NT2/D1 (cell line): ENCODE data around the gene LTBP4.

Source experiments
- DNase-seq: peaks from one replicate; pipeline ENCODE4 v3.0.0-alpha.2; 2011; ENCODE audit warnings: low read depth, low spot score
- H3K27me3 ChIP-seq: 2 replicates; pipeline ENCODE4 v1.6.0; 2011; ENCODE audit warnings: mild to moderate bottlenecking; ENCODE audit not compliant: insufficient read length, insufficient read depth
- H3K36me3 ChIP-seq: 2 replicates; pipeline ENCODE4 v1.6.1; 2011; ENCODE audit warnings: mild to moderate bottlenecking, low read length, mixed read lengths; ENCODE audit not compliant: insufficient read depth, insufficient read length
- H3K4me1 ChIP-seq: 2 replicates; pipeline ENCODE4 v1.5.1; 2011; ENCODE audit not compliant: insufficient read depth, insufficient read length
- H3K4me3 ChIP-seq: 2 replicates; pipeline ENCODE4 v1.5.1; 2011; ENCODE audit warnings: low read depth; ENCODE audit not compliant: insufficient read length
- H3K9ac ChIP-seq: 2 replicates; pipeline ENCODE4 v1.6.0; 2011; ENCODE audit warnings: low read depth; ENCODE audit not compliant: insufficient read length
- H3K9me3 ChIP-seq: 2 replicates; pipeline ENCODE4 v1.5.1; 2011; ENCODE audit warnings: mild to moderate bottlenecking, low read length; ENCODE audit not compliant: insufficient read depth
- SUZ12 ChIP-seq: IDR thresholded peaks from 2 replicates; pipeline ENCODE4 v1.6.1; 2011; ENCODE audit not compliant: insufficient read length, insufficient read depth; ENCODE audit errors: extremely low read depth
- YY1 ChIP-seq: IDR thresholded peaks from 2 replicates; pipeline ENCODE4 v1.6.1; 2011; ENCODE audit not compliant: insufficient read length, insufficient read depth
- ZNF274 ChIP-seq: IDR thresholded peaks from 2 replicates; pipeline ENCODE4 v1.6.1; 2011; ENCODE audit warnings: mild to moderate bottlenecking, low read depth, low read length

Gene LTBP4

DNA sequence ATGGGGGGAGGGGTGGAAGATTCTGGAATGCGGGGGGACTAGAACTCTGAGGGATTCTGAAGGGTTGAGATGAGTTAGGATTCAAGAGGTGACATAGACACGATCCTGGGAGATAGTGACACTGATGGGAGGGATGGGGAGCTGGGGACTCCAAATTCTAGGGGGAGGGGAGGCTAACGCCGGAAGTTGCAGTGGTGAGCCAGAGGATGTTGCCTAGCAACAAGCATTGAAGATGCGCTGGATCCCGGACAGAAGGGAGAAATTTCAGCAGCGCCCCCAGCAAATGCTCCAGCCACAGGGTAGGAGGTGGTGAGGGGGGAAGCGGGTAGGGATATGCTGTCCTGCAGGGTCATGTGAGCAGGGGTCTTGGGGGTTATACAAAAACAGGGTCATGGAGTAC lies 6.9 kb upstream of the LTBP4 start:
- Histone ChIP-seq H3K36me3 (peaks cover 5% of the 10 kb centered on the region), H3K4me3 (no peak overlapping the region), H3K9ac (no peak overlapping the region), H3K27me3 (peaks cover 17% of the 10 kb centered on the region), H3K4me1 (peaks cover 5% of the 10 kb centered on the region), H3K9me3 (no peaks in the 10 kb centered on the region)
- TF ChIP-seq ZNF274 (no peak), YY1 (no peak), SUZ12 (no peak)
- no peak for DNase-seq

DNA sequence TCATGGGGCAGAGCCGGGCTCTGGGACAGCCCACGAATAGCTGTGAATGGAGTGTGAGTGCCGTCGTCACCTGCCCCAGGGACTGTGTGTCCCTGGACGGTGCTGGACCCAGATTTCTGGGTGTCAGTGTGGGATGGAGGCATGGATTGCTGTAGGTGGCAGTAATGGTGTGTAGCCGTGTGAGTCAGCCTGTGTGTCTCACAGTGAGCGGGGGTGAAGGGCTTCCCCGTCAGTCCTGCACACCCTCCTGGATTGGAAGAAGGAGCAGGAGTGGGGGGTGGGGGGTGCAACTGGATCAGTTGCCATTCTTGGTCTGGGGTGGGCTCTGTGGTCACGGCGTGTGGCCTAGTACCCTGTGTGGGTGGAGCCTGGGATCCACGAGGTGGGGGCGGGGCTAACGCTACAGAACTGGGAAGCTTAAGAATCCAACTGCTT lies 6.5 kb upstream of the LTBP4 start:
- DNase-seq: no peak
- Histone ChIP-seq H3K4me3 (no peak overlapping the region), H3K9me3 (no peaks in the 10 kb centered on the region), H3K36me3 (peaks cover 5% of the 10 kb centered on the region), H3K4me1 (peaks cover 5% of the 10 kb centered on the region), H3K27me3 (peaks cover 18% of the 10 kb centered on the region), H3K9ac (no peak overlapping the region)
- TF ChIP-seq SUZ12 (no peak), ZNF274 (no peak), YY1 (no peak)

DNA sequence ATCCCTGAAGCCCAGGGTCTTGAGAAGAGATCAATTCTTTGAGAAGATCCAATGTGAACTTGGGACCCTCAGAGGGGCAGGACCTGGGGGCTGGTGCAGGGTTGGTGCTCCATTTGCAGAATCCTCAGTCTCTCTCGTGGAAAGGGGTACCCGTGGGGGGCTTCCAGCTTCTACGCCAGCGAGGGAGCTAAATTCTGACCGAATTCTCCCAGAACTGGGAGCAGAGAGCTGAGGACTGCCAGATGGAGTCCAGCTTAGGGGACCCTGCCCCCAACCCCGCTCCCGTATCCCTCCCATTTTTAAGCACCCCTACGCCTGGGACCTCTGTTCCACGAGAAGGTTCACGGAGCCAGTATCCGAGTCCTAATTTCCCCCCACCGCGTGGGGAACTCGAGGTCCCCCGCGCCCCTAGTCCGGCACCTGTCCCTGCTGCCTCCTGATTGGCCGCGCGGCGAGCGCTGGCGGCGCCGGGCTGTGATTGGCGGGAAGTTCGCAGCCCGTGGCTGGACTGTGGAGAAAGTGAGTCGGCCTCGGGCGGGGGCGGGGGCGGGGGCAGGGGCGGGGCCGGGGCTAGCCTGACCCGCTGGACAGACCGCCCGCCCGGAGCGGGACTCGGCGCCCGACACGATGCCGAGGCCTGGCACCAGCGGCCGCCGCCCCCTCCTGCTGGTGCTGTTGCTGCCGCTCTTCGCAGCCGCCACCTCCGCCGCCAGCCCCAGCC lies 4.4 kb upstream of the LTBP4 start:
- Histone ChIP-seq H3K9ac (peak overlapping the region; percentile 74), H3K9me3 (no peaks in the 10 kb centered on the region), H3K4me1 (peaks cover 6% of the 10 kb centered on the region), H3K36me3 (no peaks in the 10 kb centered on the region), H3K27me3 (peaks cover 30% of the 10 kb centered on the region), H3K4me3 (peak overlapping the region; percentile 34)
- no peak for DNase-seq
- no peak for TF ChIP-seq ZNF274
- no peak for TF ChIP-seq SUZ12
- no peak for TF ChIP-seq YY1

DNA sequence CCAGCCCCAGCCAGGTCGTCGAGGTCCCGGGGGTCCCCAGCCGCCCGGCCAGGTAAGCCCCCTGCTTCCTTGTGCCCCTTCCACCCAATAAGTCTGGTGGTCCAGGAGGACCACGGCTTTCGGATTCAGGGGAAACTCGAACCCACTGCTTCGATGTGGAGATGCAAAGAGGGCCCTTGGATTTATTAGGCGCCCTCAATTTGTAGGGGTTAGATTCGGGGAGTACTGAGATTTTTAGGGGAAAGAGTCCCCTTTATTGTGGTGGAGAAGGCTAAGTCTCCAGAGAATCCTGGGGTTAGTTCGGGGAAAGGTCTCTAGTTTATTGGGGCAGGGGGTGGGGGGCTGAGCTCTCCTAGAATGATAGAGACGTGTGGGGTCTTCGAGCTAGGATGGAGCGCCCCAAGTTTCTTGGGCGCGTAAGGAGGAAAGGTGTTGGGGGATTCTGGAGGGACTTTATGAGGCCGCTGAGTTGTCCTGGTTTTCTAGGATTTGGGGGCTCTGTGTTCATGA lies 3.8 kb upstream of the LTBP4 start:
- H3K4me1 ChIP-seq: peaks cover 6% of the 10 kb centered on the region
- no peak for TF ChIP-seq SUZ12
- TF ChIP-seq ZNF274: no peak
- TF ChIP-seq YY1: no peak
- DNase-seq: no peak

DNA sequence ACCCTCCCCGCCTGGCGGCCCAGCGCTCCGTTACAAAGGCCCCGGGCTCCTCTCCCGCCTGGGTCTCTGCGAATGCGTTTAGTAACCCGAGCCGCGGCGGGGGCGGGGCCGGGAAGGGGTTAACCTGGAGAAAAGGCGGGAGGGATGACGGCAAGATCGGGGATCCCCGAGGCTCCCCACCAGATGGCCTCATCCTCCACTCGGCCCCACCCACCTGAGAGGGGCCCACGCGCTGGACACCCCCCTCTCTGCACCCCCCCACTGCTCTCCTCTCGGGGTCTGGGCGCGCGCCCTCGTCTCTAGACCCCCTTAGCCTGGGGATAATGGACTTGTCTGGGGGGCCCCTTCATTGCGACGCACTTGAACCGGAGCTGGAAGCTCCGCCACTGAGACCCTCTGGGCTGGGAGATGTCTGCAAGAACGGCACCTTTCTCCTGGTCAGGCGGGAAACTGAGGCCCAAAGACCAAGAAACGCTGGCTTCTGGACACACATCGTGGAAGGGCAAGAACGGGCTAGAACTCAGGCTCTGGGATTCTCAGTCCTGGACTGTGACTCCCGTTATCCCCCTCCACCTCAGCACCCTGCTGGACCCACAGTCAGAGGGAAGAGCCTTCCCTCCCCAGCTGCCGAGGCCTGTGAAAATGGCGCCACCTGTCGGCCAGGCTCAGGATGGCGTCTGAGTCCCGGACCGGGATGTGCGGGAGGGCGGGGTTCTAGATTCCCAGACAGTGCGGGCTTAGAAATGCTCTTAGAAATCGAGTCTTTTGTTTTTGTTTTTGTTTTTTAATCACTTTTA lies 2.9 kb upstream of the LTBP4 start:
- H3K27me3 ChIP-seq: peaks cover 30% of the 10 kb centered on the region
- no peaks in the 10 kb centered on the region for H3K9me3 ChIP-seq
- peak overlapping the region; percentile 85 for H3K9ac ChIP-seq
- no peaks in the 10 kb centered on the region for H3K36me3 ChIP-seq
- TF ChIP-seq YY1: no peak
- no peak for TF ChIP-seq ZNF274
- no peak for TF ChIP-seq SUZ12
- DNase-seq: no peak
- peaks cover 6% of the 10 kb centered on the region for H3K4me1 ChIP-seq
- H3K4me3 ChIP-seq: peak overlapping the region; percentile 57

More for the DNA sequence above, 3.8 kb upstream of the LTBP4 start:
- Histone ChIP-seq H3K4me3 (peak overlapping the region; percentile 34), H3K27me3 (peaks cover 30% of the 10 kb centered on the region), H3K9ac (peak overlapping the region; percentile 74), H3K36me3 (no peaks in the 10 kb centered on the region), H3K9me3 (no peaks in the 10 kb centered on the region)

DNA sequence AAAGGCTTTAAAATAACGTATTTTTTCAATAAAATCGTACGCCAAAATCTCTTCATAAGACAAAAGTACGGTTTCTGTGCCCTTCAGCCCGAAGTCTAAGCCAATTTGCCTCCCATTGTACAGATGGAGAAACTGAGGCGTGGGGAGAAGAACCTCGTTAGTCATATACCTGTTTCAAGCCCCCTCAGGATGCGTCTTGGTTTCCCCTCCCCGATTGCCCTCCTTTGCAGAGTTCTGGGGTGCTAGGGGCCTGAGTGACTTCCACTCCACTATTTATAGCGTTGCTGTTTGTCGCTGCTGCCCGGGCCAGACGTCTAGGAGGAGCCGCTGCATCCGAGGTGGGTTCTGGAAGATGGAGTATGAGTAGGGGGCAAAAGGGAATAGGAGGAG lies 2.3 kb upstream of the LTBP4 start:
- peak overlapping the region; percentile 44 for H3K9ac ChIP-seq
- no peak for TF ChIP-seq YY1
- H3K27me3 ChIP-seq: peaks cover 30% of the 10 kb centered on the region
- DNase-seq: no peak
- H3K9me3 ChIP-seq: no peaks in the 10 kb centered on the region
- peak overlapping the region; percentile 12 for H3K4me3 ChIP-seq
- peaks cover 6% of the 10 kb centered on the region for H3K4me1 ChIP-seq
- no peaks in the 10 kb centered on the region for H3K36me3 ChIP-seq

DNA sequence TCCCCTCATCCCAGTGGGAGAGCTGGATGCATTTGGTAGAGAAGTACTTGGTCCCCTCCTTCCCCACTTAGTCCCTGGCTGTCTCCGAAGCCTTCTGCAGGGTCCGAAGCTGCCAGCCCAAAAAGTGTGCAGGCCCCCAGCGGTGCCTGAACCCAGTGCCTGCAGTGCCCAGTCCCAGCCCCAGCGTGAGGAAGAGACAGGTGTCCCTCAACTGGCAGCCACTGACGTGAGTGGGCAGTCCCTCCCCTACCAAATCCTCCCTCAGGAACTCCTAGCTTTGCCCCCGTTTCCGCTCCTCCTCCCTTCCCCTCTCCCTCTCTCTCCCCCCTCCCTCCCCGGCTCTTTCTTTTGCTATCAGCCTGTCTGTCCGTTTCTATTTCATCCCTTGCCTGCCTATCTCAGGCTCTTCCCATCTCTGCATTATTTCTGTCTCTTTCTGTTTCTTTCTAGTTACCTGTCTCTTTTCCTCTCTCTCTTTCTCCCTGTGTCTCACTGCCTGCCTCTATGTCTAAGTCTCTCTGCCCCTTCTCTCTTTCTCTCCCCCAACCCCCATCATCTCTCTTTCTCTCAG lies 1.8 kb upstream of the LTBP4 start:
- no peak for DNase-seq
- H3K9me3 ChIP-seq: no peaks in the 10 kb centered on the region
- H3K27me3 ChIP-seq: peaks cover 30% of the 10 kb centered on the region
- TF ChIP-seq ZNF274 (no peak), YY1 (no peak), SUZ12 (no peak)
- peak overlapping the region; percentile 44 for H3K9ac ChIP-seq
- H3K4me3 ChIP-seq: no peak overlapping the region
- peaks cover 4% of the 10 kb centered on the region for H3K4me1 ChIP-seq
- no peaks in the 10 kb centered on the region for H3K36me3 ChIP-seq
